KBM-7 (cell line): ENCODE measurements around the gene BOLA3.
A peak's percentile ranks its signal among the peaks of the same experiment; 100 is the strongest.
"Not testable (repeated sequence)": the region's sequence is repeated elsewhere in the genome, so short reads cannot be mapped to it uniquely, and the experiment has no call there.

Experiments
- DNase-seq: peaks from one replicate; pipeline ENCODE4 v3.0.0-alpha.2; 2015
- in situ Hi-C: fragments of 300-500 bp; cut with MboI; formaldehyde crosslinking; loops from 2 replicates; pipeline ENCODE4 v1.14.3; 2020; ENCODE audit warnings: low sequenced_read_pairs, low pct_unique_long_range_greater_than_20kb, mixed read lengths

Gene BOLA3

DNA sequence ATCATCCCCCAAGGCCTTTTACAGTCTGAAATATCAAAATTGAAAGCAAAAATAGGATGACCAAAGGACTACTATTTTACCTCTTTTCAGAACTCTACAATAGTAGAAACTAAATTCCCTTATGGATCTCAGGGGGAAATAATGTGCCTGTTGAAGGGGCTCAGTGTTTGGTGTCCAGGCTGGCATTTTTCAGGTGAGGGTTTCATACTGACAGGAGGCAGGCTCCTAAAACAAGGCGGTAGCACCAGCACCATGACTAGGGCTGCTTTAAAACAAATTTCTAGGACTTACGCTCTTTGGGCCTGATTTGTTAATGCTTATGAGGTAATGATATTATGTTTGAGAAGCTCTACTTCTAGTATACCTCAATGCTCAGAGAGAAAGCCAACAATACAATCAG, 5.2 kb upstream of the BOLA3 start:
- in situ Hi-C loops, result no loop called here

DNA sequence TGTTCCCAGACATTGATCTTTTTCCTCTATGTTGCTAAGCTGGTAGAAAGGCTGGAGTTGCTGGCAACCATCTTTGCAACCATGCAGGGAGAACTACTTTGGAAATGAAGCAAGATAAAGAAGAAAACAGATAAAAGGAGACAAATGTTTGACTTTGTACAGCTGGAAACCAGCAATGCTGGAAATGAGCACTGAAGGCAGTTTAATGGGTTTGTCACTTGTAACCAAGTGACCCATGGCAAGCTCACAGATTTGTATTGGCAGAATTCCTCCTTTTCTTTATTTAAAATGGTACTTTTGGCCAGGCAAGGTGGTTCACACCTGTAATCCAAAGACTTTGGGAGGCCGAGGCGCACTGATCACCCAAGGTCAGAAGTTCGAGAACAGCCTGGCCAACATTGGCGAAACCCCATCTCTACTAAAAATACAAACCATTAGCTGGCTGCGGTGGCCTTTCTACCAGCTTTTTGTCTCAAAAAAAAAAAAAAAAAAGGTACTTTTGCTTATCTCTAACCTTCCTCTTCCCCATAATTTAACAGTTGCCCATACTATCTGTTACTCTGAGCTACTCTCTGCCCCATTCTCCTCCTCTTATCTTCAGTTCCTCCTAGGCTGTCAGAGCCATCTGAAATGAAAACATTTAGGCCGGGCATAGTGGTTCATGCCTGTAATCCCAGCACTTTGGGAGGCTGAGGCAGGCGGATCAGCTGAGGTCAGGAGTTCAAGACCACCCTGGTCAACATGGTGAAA, 2.0 kb upstream of the BOLA3 start:
- DNase-seq, result peak; percentile 14
- in situ Hi-C loops, result no loop called here

More for the DNA sequence above, 5.2 kb upstream of the BOLA3 start:
- DNase-seq, result no peak

DNA sequence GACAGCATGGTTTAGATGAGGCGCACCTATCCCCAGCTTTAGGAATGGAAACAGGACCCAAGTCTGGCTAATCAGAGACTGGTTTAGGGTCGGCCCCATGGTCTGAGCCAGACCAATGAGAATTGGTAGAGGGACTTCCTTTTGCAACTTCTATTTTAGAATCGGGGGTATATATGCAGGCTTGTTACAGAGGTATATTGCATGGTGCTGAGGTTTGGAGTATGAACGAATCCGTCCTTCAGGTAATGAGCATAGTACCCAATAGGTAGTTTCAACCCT, 1.5 kb upstream of the BOLA3 start:
- in situ Hi-C loops, result no loop called here
- DNase-seq, result no peak

DNA sequence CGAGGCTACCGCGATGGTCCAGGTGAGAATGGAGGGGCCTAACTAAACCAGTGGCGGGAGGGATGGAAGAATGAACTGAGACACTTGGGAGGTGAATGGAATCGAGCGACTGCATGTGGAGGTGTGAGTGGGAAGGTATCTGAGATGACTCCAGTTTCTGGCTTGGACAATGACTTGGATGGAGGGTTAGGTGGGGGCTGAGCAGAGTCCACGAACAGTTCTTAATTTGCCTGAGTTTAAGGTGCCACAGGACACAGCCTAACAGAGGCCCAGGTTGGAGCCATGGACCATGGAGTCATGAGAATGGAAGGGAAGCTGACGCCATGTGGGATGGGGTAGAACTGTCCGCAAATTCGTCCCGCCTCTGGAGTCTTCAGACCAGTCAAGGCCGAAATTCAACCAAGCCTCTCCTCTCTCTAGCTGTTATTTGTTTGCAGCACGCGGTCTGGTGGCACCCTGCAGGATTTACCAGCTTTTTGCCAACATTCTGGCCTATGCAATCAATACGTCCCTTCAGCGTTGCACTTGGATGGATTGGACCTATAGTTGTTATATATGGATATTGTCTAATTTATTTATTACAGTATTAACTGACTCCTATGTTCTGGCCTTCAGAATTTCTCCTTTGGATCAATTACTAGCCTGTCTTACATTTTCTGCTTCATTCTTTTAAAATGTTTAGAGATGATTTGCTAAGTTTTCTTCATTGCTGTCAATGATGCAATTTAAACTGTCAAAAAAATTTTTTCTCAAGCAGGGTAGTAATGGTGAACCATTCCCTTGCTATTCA, 940 bp upstream of the BOLA3 start:
- in situ Hi-C loops, result no loop called here
- no peak for DNase-seq

DNA sequence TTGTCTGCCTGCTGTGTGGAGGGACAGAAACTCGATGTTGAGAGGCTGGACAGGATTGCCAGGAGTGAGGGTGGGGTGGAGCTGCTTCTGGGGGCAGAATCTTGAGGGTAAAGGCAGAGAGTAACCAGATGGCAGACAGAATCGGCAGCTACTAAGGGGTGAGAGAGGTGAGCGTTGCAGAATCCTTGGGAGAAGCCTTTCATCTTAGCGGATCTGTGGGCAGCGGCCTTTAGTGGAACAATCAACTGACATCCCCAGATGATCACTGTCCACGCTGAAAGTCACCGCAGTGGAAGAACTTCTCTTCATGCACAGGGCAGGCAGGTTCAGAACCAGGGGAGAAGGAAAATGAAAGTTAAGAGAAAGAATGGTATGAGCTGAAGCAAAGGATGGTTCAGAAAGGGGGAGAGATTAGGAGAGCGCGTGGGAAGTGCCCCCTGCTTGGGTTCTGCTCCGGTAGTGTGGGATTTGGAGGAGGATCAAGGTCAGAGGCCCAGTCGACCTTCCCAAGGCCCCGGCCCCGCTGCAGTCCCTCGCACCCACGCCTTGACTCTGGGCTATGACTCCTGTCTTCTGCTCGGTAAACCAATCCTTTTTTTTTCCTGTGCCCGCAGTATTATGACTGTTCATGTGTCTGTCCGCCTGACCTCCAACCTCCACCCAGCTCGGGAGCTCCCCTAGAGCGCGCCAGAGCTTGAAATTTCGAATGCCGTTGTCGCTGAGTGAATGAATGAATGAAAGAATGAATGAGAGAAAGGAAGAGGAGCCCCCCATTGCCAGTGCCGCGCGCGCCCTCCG, 584 bp downstream of the BOLA3 start:
- peak; percentile 15 for DNase-seq
- in situ Hi-C loops, result no loop called here

DNA sequence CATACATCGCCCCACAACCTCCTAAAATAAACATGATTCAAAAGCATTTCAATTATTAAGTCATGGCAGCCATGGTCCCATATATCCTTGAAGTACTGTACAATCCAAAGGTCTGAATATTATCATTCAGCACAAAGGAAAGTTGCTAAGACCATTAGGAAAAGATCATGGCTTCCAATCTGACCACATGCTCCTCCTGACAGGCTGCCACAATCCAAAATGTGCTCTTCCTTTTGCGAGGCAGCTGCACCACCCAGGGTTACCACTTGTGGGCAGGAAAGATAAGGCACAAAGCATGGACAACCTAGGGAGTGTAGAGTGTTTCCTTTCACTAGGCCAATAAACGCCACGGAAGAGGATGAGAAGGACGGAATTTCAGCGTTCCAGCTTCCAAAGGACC, 5.4 kb downstream of the BOLA3 start:
- in situ Hi-C loops, result no loop called here
- DNase-seq, result peak; percentile 56

DNA sequence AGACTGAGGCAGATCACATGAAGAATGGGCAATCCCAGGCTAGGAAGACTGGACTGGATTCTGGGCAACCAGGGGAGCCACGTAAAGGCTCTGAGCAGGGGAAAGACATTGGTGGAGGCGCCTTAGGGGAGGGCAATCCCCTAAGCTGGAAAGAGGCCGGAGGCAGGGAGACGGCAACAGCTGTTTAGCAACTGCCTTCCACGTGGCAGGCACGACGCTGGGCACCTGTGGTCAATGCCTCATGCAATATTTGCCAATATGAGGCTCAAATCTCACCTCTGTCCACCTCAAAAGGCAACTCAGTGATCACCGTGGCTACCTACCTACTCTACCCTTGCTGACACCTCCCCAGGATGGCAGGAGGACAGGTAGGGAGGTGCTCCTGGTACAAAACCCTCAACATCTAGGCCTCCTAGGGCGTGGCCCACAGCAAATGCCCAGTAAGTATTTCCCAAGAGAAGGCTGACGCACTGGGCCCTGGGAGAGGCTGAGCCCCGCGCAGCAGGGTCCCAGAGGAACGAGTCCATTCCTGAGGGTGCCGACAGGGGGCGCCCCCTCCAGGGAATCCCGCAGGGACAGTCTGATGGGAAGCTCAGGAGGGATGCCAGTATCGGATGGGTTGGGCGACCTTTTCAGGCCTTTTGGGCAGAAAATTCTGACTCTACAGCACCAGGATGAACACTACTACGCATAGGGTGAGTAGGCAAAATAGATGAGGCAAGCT, 8.9 kb downstream of the BOLA3 start:
- DNase-seq, result no peak
- in situ Hi-C loops, result no loop called here

DNA sequence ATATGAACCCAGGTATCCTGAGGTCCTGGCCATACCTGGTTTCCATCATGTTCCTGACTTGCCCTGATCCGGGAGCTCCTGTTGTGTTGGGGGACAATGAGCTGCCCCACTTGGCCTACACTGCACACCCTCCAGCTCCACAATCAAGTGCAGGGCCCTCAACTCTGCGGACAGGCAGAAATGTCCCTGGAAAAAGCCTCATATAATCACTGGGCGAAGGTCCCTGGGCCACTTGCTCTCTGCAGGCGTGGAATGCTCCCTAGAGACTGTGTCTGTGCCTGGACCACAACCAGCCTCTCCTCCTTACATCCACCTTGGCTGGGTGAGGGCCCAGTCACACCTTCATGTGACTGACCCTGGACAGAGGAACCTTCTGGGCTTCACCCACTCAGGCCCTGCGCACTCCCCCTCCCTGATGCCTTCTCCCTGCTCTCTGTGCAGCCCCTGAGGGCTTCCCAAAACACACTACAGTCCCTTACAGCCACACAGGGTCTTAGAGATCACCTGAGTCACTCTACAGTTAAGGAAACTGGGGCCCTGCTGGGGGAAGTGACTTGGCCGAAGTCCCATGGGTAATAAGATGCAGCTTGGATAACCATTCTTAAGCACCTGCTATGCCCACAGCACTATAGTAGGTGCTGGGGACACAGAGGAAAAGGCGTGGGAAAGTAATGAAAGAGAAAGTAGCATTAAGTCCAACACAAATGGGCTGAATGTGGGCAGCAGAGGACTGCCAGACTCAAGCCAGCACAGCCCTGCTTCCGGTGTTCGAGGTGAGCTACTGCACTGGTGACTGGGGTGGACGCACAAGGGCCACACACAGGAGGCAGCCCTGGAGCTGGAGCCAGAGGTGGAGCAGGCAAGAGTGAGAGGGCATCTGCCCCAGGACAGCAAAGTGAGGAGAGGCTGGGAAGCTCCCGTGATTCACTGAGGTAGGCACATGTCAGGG, 9.8 kb downstream of the BOLA3 start:
- in situ Hi-C loops, result no loop called here
- no peak for DNase-seq

DNA sequence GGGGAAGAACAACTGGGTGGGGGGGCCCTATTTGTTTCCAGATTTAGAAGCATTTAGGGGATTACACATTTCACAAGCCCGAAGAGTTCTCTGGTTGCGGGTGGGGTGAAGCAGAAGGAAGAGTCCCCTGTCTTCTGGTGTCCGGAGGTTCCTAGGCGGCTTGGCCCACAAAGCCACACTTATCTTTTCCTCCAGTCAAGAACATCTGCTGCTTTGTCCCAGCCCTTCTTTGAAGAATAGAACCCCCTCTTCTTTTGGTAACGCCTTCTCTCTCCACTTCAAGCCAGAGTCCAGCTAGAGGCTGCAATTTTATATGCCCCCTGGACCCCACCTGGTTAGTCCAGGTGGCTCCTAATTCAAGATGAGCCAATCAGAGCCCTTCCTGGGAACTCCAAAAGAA, 15.8 kb downstream of the BOLA3 start:
- in situ Hi-C loops, result no loop called here
- no peak for DNase-seq

DNA sequence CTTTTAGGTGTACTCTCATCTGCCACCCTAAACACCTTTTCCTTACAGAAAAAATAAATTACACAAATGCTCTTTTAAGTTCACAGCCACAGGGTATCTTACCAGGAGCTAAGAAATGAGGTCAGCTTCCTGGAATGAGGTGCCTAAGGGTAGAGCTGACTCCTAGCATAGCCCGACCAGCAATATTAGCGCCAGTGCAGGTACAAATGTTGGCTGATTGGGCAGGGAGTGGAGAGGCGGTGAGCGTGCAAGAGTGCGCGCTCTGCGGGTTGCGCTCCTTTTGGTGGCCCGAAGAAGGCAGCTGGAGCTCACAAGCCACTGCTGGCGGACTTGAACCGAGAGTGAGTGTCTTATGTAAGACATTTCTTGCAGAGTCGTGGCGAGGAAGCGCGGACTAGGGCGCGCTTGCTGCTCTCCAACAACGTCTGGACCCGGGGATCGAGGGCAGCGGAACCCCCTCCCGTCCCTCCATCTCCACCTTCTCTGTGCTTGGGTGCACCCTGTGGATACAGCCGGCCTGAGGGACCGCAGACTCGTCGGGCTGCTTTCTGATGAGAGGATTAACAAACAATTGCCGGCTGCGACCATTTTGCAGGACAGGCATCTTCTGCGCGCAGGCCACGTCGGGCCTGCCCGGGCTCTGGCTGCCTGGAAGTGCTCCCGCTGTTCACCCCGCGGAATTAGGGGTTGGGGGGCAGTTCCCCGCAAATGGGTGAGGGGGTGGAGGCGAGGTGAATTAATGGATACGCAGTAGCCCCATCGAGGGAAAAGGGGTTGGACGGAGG, 17.3 kb downstream of the BOLA3 start:
- no peak for DNase-seq
- in situ Hi-C loops, result no loop called here

DNA sequence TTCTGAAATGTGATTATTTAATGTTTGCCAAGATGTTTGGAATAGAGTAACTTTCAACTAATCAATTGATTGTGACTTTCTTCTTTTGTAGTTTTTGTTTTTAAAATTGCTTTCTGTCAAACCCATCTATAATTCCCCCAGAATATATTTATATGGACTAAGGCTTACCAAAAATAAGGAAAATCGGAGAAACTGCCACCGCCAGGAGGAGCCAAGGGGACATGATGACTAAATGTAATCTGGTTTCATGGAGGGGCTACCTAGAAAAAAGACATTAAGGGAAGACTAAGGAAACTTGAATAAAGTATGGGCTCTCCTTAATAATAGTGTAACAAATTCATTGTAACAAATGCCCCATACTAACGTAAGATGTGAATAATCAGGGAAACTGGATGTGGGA, 19.5 kb downstream of the BOLA3 start:
- in situ Hi-C loops, result no loop called here
- no peak for DNase-seq

DNA sequence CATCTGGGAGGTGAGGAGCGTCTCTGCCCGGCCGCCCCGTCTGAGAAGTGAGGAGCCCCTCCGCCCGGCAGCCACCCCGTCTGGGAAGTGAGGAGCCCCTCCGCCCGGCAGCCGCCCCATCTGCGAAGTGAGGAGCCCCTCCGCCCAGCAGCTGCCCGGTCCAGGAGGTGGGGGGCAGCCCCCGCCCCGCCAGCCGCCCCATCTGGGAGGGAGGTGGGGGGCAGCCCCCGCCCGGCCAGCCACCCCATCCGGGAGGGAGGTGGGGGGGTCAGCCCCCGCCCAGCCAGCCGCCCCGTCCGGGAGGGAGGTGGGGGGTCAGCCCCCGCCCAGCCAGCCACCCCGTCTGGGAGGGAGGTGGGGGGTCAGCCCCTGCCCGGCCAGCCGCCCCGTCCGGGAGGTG, 23.8 kb downstream of the BOLA3 start:
- DNase-seq, in situ Hi-C loops: not testable (repeated sequence)

DNA sequence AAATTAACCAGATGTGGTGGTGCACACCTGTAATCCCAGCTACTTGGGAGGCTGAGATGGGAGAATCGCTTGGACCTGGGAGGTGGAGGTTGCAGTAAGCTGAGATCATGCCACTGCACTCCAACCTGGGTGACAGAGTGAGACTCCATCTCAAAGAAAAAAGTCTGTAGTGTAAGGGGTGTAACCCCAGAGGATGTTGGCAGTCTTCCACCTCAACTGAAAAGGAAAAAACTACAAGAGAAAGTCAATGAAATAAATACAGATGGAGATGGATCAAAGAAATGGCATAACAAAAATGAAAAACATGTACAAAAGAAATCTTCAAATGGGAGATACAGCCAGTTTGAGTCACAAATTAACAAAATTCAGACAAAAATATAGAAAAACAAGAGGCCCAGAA, 25.9 kb downstream of the BOLA3 start:
- in situ Hi-C loops, DNase-seq: not testable (repeated sequence)

DNA sequence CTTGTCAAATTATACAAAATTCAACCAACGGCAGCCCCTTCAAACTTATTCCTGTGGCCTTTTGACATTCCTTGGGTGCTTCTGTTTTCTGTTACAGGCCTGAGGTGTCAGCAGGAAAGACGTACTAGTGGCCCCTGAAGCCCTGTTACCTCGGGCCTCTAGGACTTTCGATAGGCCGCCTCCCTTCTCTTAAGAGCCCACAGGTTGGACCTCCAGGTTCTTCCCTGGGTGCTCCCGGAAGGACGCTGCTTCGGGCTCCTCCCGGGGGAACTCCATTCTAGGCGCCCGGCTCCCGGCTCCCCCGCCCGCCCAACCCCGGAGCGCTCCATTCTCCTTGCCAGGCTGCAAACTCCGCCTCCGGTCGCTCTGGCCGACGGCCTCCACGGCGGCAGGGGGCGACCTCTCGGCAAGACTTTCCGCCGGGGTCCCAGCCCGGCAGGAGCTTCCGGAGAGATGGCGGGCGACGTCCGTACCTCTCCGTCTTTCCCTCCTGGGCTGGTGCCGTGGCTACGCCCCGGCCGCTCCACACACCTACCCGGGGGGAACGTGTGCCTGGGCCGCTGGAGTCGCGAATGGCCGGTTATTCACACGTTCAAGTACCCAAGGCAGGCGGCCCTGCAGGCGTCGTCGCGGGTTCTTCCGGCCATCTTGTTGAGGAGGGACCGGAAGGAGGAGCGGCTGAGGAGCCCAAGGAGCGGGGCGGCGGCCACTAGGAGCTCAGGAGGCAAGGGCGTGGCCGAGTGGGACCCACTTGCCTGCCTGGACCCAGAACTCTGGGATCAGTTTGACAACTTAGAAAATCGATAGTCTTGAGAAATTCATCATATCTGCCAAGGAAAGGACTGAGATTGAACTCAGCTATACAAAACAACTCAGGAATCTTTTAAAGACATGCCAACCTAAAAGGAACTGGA, 27.5 kb downstream of the BOLA3 start:
- in situ Hi-C loops, result no loop called here
- DNase-seq, result peak; percentile 92

DNA sequence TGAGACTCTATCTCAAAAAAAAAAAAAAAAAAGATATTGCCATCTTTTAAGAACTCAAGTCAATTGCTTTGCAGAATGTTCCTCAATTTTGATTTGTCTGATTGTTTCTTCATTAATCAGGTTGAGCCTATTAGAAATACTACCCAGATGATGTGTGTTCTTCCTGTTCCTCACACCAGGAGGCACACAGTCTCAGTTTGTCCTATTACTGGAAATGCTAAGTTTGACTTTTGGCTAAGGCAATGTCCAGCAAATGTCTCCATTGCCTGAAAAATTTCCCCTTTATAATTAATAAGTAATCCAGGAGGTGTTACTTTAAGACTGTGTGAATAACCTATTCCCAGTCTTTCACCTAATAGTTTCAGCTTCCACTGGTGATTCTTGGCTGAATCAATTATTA, 28.4 kb downstream of the BOLA3 start:
- in situ Hi-C loops, result no loop called here
- no peak for DNase-seq

DNA sequence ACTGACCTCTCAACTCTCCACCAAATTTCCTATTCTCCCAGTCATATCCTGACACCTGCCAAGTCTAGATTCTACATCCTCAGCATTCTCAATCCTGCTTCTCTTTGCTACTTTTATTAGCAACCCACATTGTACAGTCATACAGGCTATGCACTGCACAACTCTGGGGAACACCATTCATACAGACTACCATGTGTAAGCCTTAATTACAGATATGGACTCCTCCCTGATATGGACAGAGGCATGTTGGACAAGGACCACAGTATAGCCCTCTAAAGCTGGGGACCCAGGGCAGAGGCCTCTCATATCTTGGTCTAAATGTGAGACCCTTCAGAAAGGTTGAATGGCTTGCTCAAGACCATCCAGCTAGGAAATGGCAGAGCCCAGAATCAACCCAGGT, 36.3 kb downstream of the BOLA3 start:
- DNase-seq, result no peak
- in situ Hi-C loops, result no loop called here

DNA sequence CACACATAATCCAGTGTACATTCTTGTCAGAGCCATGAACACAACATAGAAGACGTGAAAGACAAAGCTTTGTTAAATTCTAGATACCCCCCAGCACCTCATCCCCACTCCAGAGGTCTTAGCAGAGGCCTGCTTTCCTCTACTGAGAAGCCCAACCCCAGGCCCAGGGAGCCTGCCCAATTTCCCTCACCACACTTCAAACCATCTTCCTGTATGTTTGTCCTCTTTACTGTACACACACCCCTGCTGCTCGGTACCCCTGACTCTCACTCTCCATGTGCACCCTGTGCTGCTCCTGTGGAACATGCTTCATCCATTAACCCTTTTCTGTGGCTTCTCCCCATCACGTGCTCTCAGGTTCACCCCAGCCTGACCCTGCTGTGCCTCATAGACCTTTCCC, 37.2 kb downstream of the BOLA3 start:
- in situ Hi-C loops, result no loop called here
- DNase-seq, result no peak
